HG03442 (cell line): Measurements from ENCODE around the gene PRIM2.
A peak's percentile ranks its signal among the peaks of the same experiment; 100 is the strongest.
"Not testable (repeated sequence)": the region's sequence is repeated elsewhere in the genome, so short reads cannot be mapped to it uniquely, and the experiment has no call there.

Experiments used
- ATAC-seq: cut with Tn5 transposase; IDR thresholded peaks from one replicate; pipeline ENCODE4 v1.9.1; 2021; ENCODE audit warnings: mild to moderate bottlenecking, moderate library complexity; ENCODE audit not compliant: unreplicated experiment

The PRIM2 gene, protein sequence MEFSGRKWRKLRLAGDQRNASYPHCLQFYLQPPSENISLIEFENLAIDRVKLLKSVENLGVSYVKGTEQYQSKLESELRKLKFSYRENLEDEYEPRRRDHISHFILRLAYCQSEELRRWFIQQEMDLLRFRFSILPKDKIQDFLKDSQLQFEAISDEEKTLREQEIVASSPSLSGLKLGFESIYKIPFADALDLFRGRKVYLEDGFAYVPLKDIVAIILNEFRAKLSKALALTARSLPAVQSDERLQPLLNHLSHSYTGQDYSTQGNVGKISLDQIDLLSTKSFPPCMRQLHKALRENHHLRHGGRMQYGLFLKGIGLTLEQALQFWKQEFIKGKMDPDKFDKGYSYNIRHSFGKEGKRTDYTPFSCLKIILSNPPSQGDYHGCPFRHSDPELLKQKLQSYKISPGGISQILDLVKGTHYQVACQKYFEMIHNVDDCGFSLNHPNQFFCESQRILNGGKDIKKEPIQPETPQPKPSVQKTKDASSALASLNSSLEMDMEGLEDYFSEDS

DNA sequence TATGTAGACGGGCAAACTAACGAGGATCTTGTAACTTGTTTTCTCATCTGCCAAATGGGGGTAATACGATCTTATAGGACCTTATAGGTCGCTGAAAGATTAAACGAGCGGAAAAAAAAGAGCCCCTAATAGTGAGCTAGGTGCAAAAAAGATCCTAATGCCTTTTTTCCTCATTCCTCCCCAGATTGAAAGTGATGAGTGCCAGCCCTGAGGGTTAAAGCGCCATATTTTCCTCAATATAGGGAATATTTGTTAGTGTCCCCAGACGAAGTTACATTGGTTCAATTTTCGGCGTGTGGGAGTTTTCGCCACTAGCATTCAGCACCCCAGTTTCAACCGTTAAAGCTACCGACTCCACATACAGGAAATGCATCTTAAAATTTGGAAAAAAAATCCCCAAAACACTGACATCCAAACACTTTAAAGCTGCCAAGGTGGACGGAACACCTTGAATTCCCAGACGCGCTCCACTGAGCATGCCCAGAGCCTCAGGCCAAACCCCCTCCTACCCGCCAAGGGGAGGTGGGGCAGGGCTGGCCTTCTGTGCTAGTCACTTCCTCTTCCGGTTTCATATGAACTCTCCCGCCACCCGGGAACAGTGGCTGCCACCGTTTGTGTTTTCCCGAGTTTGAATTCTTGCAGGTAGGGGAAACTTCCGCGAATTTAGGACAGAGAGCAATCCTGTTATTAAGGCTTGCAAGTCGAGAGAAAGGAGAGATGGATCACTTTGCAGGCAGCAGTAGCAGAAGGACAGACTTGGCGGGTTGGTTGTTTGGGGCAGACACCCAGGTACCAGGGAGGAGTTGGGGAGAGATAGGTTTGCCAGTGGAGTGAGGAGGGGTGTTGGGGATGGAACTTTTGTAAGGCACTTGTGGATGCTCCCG is at the start of gene PRIM2:
TSS of gene PRIM2 (plus strand) at position 571 of the 884 bp plus-strand sequence. CDS start 816 bp downstream, outside the sequence.
- ATAC-seq: peak; percentile 83

GRCh38 chr6:57268294-57268640 is 49.2 kb upstream of the PRIM2 start:
- no peak for ATAC-seq

GRCh38 chr6:57274113-57274824 is 43.2 kb upstream of the PRIM2 start:
- not testable (repeated sequence) for ATAC-seq

DNA sequence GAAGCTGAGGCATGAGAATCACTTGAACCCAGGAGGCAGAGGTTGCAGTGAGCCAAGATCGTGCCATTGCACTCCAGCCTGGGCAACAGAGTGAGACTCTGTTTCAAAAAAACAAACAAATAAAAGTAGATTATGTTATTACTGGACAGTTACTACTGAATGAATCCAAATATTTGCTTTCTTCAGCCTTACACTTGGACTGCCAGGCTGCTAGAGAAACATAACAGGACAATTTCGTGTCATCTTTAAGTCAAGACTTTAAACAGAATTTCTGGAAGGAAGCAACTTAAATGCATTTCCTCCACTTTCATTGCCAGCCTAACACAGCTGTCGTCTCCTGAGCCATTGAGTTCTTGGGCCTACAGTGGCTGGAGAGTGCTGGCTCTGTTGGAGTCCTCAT is 42.0 kb upstream of the PRIM2 start:
- ATAC-seq: no peak

GRCh38 chr6:57276946-57277345 is 40.5 kb upstream of the PRIM2 start:
- ATAC-seq: no peak

GRCh38 chr6:57278570-57278969 is 38.9 kb upstream of the PRIM2 start:
- no peak for ATAC-seq

DNA sequence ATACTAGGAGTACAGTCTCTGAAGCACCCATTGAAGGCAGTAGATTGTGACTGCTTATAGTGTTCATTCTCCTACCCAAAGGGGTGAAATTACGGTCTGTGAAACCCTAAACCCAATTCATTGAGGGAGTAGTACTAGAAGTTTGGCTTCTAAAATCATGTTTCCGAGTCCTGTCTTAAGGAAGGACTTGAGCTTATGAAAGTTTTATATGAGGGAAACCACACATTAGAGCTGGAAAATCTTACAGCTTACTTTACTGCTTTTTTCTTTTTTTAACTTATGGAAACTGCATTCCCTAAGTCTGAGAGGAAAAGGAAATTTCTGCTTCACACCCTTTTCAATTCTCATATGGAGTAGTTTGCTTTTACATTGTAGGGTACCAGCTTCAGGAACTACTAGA is 38.4 kb upstream of the PRIM2 start:
- ATAC-seq: no peak

DNA sequence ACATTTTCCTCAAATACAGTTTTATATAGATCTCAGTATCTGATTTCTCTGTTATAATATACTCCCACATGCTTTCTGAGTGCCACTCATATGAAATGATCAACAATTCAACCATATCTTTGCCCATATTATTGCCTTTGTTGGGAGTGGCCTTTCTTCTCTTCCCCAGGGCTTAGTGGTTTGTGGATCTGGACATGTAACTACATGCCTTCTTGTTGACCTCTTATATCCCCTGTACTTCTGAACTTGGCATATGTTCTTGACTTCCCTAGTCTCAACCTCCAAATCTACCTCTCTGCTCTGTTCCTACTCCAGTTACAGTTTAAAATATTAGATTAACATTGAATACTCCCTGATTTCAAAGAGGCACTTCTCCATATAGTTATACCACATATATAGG is 34.3 kb upstream of the PRIM2 start:
- ATAC-seq: no peak

DNA sequence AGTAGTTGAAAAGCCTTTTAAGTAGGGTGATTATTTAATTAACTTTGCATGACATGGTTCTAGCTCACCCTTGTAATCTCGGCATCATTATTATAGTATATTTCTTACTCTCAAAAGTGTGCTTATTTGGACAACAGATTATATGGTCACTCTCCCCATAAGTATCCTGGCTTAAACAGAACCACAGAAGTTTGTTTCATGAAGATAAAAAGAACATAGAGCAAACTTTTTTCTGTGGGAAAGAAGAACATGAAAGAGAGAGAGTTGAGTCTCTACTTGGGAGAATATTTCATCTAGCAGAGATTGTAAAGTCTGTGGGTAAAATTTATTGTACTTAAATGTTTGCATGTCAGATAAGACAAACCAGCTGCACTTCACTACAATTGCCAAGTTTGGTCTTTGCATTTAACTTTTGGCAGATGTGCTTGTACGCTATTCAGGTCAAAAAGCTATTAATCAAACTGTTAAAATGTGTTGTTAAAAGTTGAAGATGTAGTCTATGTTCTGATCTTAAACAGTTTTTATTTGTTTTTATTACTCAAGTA is 33.4 kb upstream of the PRIM2 start:
- no peak for ATAC-seq

DNA sequence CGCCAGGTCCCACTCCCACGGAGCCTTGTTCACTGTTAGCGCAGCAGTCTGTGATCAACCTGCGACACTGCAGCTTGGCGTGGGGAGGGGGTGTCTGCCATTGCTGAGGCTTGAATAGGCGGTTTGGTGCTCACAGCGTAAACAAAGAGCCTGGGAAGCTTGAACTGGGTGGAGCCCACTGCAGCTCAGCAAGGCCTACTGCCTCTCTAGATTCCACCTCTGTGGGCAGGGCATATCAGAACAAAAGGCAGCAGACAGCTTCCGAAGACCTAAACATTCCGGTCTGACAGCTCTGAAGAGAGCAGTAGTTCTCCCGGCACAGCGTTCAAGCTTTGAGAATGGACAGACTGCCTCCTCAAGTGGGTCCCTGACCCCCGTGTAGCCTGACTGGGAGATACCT is 29.3 kb upstream of the PRIM2 start:
- ATAC-seq: not testable (repeated sequence)

DNA sequence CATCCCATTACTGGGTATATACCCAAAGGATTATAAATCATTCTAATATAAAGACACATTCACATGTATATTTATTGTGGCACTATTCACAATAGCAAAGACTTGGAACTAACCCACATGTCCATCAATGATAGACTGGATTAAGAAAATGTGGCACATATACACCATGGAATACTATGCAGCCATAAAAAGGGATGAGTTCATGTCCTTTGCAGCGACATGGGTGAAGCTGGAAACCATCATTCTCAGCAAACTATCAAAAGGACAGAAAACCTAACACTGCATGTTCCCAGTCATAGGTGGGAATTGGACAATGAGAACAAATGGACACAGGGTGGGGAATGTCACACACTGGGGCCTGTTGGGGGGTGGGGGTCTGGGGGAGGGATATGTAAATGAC is 24.0 kb upstream of the PRIM2 start:
- ATAC-seq: not testable (repeated sequence)

DNA sequence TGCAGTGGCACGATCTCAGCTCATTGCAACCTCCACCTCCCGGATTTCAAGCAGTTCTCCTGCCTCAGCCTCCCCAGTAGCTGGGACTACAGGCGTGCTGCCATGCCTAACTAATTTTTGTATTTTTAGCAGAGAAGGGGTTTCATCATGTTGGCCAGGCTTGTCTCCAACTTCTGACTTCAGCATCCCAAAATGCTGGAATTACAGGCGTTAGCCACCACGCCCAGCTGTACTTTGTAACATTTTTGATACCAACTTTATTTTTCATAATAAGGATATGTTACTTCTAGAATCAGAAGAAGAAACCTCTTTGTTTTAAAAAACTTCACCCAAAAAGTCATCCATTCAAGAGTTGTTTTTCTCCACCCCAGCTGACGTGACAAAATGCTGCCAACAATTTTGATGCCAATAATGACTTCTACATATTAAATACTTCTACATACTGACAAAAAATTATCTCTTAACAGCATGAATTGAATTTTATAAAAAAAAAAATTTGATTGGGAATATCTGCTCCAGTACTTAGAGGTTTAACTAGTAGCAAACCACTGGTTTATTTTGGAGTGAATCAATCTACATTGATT is 22.5 kb upstream of the PRIM2 start:
- ATAC-seq: no peak

- no peak for ATAC-seq
Measured at GRCh38 chr6:57297505-57297904, 19.9 kb upstream of the PRIM2 start.

DNA sequence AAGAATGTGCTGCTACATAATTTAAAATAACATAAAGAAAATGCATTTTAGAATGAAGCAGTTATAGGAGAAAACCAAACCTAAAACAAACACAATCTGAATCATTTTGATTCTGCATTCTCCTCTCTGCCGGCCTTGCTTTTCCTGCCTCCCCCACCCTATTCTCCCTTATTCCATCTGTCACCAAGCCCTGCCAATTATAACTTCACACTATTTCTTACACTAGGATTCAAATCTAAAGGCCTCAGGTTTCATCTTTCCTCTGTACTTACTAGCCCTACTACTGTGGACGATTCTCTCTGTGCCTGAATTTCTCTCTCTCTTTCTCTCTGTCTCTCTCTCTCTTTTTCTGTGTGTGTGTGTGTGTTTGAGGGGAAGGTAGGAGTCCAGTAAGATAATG is 18.7 kb upstream of the PRIM2 start:
- ATAC-seq: no peak

DNA sequence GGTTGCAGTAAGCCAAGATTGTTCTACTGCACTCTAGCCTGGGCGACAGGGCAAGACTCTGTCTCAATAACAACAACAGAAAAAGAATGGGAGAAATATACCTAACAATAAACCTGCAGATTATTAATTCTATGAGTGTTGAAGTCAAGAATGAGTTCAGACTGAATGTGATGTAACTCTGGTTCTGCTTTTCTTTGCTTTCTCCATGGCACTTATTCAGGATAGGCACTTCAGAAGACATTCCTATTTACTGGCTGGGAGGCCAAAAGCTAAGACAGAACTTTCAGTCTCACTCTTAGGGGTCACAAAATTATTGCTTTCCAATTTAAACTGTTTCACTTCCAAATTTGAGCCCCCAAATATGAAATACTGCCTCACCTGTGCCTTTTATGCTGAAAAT is 15.7 kb upstream of the PRIM2 start:
- ATAC-seq: no peak

- ATAC-seq: no peak
Measured at GRCh38 chr6:57302477-57302876, 15.0 kb upstream of the PRIM2 start.

GRCh38 chr6:57303931-57304681 is 13.3 kb upstream of the PRIM2 start:
- no peak for ATAC-seq

- ATAC-seq: no peak
Measured at GRCh38 chr6:57305107-57305506, 12.3 kb upstream of the PRIM2 start.

GRCh38 chr6:57305761-57306160 is 11.7 kb upstream of the PRIM2 start:
- no peak for ATAC-seq

DNA sequence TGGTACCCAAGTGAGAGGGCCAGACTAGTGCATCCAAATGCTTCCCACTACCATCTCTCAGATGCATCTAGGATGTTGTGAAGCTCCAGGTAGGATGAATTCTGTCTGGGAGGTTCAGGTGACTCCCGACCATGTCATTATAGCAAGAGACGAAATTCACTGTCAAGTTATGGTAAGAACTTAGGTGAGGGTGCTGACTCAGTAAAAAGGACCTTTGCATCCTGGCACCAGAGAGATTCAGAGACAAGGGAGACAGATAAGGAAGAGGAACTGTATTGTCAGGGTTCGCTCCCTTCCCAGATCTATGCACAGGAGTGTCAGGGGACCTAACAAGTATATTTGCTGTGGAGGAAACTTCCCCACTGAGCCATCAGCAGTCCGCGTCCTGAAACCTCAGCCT is 11.2 kb upstream of the PRIM2 start:
- ATAC-seq: no peak
